ENCODE results near the gene PA2G4. TPM values are rescaled to one million over a fixed set of nuclear protein-coding genes. Genes with fewer than 3 reads are reported as not detected.
A peak's percentile ranks its signal among the peaks of the same experiment; 100 is the strongest.
"Not testable (repeated sequence)": the region's sequence is repeated elsewhere in the genome, so short reads cannot be mapped to it uniquely, and the experiment has no call there.

Gene PA2G4
- total RNA-seq, 1 experiment from 2014 or later: 406 TPM

DNA sequence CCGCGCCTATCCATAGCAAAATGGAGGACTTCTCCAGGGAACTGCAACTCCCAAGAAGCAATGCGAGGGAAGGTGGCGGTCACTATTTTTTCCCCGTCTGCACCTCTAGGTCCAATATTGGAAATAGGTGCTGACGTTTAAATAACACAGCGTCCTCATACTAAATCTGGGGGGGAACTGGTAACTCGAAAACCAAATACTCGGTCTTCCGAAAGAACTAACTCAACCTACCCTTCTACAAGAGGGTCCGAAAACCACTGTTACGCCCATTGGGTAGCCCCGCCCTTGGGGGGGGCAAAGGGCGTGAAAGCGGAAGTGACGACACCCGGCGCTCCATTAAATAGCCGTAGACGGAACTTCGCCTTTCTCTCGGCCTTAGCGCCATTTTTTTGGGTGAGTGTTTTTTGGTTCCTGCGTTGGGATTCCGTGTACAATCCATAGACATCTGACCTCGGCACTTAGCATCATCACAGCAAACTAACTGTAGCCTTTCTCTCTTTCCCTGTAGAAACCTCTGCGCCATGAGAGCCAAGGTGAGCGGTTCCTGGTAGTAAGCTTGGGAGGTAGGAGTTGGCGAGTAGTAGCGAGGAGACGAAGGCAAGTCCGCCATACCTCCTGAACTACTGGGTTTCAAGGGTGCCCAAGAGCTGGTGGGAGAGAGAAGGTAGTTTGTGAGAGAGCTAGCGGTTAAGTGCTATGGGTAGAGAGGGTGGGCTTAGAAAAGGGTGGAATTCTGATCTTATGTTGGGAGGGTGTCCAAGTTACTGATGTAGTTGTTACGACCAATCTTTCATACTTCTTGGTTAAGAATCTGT is 12.1 kb downstream of the PA2G4 start, which contains the start of gene RPL41:
Gene RPL41 (plus strand): TSS at position 367 of the 815 bp plus-strand sequence.
- TF ChIP-seq EZH2phosphoT487 (IDR thresholded peaks at IDR 0.05; ENCODE audit: borderline replicate concordance, low read length): no peak
- TF ChIP-seq EZH2 (IDR thresholded peaks at IDR 0.05; ENCODE audit: low read length, unreplicated experiment): no peak
- TF ChIP-seq CTCF (conservative IDR thresholded peaks at IDR 0.05; ENCODE audit: low read depth, low read length): no peak
- Histone ChIP-seq H3K79me2 (ENCODE audit: low read length) (peaks cover 33% of the 10 kb centered on the region), H3K27me3 (ENCODE audit: low read length) (no peaks in the 10 kb centered on the region), H3K36me3 (ENCODE audit: low read depth, low read length) (peaks cover 25% of the 10 kb centered on the region), H4K20me1 (ENCODE audit: low read length) (no peaks in the 10 kb centered on the region), H3K4me2 (ENCODE audit: low read length) (peak within 1 kb of the TSS; percentile 89), H3K27ac (ENCODE audit: low read length) (peak within 1 kb of the TSS; percentile 90), H3K9me2 (replicated peaks; ENCODE audit: low read length) (no peaks in the 10 kb centered on the region), H3K4me1 (ENCODE audit: insufficient read depth, low read length) (peaks cover 27% of the 10 kb centered on the region), H3K9ac (ENCODE audit: low read length) (peak within 1 kb of the TSS; percentile 99), H3K4me3 (ENCODE audit: low read length) (peak within 1 kb of the TSS; percentile 96), H3K9me3 (ENCODE audit: low read length) (no peaks in the 10 kb centered on the region), H3F3A (ENCODE audit: low read length, unreplicated experiment) (peaks cover 8% of the 10 kb centered on the region), H2AFZ (ENCODE audit: low read length) (peak within 1 kb of the TSS; percentile 88)
- peak; percentile 97 for DNase-seq
- ChIA-PET POLR2A (ENCODE audit: unreplicated experiment) (interaction anchor here (0.8 kb wide), 1 partner anchor 37 kb away, joined by 4 read pairs; no protein-coding TSS in a partner anchor), CTCF (interaction anchor here (0.6 kb wide), 1 partner anchor 469 kb away, joined by 4 read pairs; no protein-coding TSS in a partner anchor)
- TSS peak; percentile 89 for BruUV-seq (replicated peaks)
- peak; percentile 31 for ATAC-seq
- intact Hi-C loops (cut with micrococcal nuclease): loop anchor here (5.0 kb wide), 3 partner anchors 39 to 69 kb away; partner anchors contain the start of gene MYL6

GRCh38 chr12:56117082-56117706 is 12.8 kb downstream of the PA2G4 start:
- CTCF ChIA-PET: interaction anchor here (0.6 to 2.9 kb wide), 3 partner anchors 72 to 469 kb away, joined by 4 to 37 read pairs (median 4); partner anchors contain the start of gene SMARCC2
- POLR2A ChIA-PET (ENCODE audit: unreplicated experiment): interaction anchor here (1.3 kb wide), 1 partner anchor 13 kb away, joined by 7 read pairs; the partner anchor contains the start of gene PA2G4
- intact Hi-C loops (cut with micrococcal nuclease): loop anchor here (5.0 kb wide), 3 partner anchors 40 to 70 kb away; partner anchors contain the start of gene MYL6
- H2AFZ ChIP-seq (ENCODE audit: low read length); ATAC-seq; H3K27me3 ChIP-seq (ENCODE audit: low read length); H3F3A ChIP-seq (ENCODE audit: low read length, unreplicated experiment); DNase-seq; H3K9me2 ChIP-seq (replicated peaks; ENCODE audit: low read length); H3K9me3 ChIP-seq (ENCODE audit: low read length); BruUV-seq (replicated peaks); H4K20me1 ChIP-seq (ENCODE audit: low read length): not testable (repeated sequence)
- Histone ChIP-seq H3K4me3 (ENCODE audit: low read length) (peak overlapping the region; percentile 96), H3K9ac (ENCODE audit: low read length) (peak overlapping the region; percentile 99), H3K36me3 (ENCODE audit: low read depth, low read length) (peaks cover 21% of the 10 kb centered on the region), H3K4me2 (ENCODE audit: low read length) (peak overlapping the region; percentile 89), H3K27ac (ENCODE audit: low read length) (peak overlapping the region; percentile 90), H3K4me1 (ENCODE audit: insufficient read depth, low read length) (peaks cover 27% of the 10 kb centered on the region), H3K79me2 (ENCODE audit: low read length) (peaks cover 33% of the 10 kb centered on the region)

Data from PC-3 (cell line).